CD4-positive, alpha-beta T cell treated with Interleukin-12 subunit alpha and Interleukin-12 subunit beta, for 1 hour (primary cell): Measurements from ENCODE around the gene SLC25A45.
"Not testable (repeated sequence)": the region's sequence is repeated elsewhere in the genome, so short reads cannot be mapped to it uniquely, and the experiment has no call there.

Experiments
- DNase-seq: peaks from one replicate; pipeline ENCODE4 v3.0.0-alpha.2; 2020

The SLC25A45 gene

GRCh38 chr11:65420979-65421793, 38.7 kb upstream of the SLC25A45 start:
- DNase-seq, result peak; percentile 92

GRCh38 chr11:65420506-65420905, 38.1 kb upstream of the SLC25A45 start:
- DNase-seq, result peak; percentile 10

DNA sequence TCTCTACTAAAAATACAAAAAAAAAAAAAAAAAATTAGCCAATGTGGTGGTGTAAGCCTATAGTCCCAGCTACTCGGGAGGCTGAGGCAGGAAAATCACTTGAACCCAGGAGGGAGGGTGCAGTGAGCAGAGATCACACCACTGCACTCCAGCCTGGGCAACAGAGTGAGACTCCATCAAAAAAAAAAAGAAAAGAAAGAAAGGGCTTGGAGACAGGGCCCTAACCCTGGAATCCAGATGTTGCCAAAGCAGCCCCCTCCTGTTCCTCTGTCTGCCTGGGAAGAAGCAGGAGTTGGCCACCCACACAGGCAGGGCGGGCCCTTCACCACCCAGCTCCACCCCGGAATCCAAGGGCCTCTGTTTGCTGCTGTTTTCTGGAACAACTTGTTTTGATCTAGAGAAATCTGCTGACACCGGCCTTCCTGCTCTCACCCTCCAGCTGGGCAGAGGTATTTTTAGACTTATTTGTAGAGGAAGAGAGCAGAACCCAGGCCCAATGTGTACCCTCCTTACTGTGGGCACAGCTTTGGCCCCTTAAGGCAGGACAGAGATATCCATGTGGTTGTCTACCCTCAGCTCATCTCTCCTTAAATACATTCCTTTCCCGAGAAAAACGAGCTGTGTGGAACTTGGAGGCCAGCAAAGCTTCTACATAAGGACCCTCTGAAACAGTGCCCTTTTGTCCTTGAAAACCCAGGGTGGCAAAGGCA, 37.5 kb upstream of the SLC25A45 start:
- DNase-seq, result peak; percentile 84

DNA sequence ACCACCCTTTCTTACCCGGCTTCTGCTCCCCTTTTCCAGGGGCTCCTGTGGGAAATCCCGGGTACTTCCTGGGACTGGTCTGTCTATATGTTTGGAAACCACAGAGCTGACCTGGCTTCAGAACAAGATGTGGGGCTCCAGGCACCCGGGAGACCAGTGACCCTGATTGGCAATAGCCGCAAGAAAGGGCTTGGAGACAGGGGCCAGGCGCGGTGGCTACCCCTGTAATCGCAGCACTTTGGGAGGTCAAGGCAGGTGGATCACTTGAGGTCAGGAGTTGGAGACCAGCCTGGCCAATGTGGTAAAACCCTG, 37.0 kb upstream of the SLC25A45 start:
- no peak for DNase-seq

DNA sequence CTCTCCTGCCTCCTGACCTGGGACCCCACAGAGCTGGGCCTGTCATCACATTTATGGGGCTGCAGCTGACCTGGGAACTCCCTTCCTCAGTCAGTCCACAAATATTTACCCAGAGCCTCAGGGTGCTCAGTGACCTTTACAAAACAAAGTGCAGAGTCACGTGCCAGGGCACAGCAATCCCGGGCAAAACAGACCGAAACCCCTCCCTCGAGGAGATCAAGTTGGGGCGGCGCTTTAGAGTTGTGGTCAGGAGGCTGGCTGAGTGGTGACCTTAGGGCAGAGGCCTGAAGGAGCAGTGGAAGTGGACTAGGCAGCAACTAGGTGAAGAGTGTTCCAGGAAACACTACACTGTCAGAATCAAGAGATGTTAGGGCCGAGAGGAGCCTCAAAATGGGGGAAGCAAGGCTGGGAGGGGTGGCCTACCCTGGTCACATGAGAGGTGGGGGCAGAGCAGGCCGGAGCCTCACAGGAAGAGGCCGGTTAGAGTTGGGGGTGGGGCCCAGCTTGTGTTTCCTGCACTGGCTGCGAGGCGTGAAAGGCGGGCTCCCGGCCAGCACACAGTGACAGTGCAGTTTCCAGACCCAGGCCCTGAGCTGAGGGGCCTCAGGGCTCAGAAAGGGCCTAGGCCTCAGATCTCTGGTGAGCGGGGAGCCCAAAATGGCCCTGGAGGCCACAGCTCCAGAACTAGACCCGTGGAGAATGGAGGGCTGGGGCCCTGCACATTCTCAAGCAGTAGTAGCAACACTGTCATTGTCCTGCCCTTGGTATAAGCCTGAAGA, 36.4 kb upstream of the SLC25A45 start:
- peak; percentile 87 for DNase-seq

- DNase-seq, result no peak
These were observed 35.9 kb upstream of the SLC25A45 start for GRCh38 chr11:65418431-65418680.

DNA sequence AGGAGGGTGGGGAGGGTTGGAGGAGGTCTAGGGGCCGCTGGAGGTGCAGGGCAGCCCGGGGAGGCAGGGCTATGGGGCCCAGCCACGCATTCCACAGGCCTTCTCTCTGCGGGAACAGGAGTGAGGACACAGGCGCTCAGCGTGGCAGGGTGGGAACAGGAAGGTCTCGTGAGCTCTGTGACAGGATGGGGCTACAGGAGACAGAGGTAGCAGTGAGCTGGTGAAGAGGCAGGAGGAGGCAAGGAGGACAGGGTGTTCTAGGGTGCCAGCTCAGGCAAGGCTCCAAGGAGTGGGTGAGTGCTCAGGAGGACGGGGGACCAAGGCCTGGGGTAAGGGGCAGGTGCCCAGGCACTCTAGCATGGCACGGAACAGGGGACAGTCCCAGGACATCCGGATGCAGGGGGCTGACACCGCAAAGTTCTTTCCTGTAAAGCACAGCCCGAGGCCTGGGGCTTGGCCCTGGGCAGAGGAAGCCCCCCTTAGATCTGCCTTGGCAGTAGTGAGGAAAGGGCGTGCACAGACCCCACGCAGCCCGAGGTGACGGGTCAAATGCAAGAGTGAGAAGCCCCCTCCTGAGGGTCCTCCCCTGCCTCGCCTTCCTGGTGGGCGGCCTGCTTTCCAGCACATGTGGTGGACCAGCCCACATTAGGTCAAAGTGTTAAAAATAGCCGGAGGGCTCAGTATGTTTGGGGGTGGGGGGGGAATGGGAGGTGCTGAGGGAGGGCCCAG, 35.4 kb upstream of the SLC25A45 start:
- DNase-seq, result peak; percentile 55

GRCh38 chr11:65416841-65417701, 34.6 kb upstream of the SLC25A45 start:
- DNase-seq, result peak; percentile 40

DNA sequence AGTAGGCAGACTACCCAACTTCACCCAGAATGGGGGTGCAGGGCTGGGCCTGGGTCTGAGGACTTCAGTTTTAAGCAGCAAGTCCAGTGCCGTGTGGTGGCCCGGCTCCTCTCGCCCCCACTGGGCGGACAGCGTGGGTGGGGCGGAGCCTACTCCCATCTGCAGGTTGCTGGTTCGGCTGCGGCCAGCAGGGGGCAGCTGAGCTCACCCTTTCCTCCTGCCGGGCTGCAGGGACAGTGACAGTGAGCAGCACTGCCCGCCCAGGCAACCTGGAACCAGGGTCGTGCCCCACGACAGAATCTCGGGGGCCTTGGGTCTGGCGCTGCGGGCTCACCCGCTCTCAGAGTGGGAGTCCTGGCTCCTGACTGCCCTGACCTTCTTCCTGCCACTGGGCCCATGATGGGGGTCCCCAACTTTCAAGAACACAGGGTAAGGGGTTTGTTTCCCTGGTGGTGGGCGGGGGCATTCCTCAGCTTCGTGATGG, 33.9 kb upstream of the SLC25A45 start:
- peak; percentile 92 for DNase-seq

- no peak for DNase-seq
These were observed 33.3 kb upstream of the SLC25A45 start for GRCh38 chr11:65415499-65416340.

GRCh38 chr11:65414776-65415498, 32.5 kb upstream of the SLC25A45 start:
- no peak for DNase-seq

DNA sequence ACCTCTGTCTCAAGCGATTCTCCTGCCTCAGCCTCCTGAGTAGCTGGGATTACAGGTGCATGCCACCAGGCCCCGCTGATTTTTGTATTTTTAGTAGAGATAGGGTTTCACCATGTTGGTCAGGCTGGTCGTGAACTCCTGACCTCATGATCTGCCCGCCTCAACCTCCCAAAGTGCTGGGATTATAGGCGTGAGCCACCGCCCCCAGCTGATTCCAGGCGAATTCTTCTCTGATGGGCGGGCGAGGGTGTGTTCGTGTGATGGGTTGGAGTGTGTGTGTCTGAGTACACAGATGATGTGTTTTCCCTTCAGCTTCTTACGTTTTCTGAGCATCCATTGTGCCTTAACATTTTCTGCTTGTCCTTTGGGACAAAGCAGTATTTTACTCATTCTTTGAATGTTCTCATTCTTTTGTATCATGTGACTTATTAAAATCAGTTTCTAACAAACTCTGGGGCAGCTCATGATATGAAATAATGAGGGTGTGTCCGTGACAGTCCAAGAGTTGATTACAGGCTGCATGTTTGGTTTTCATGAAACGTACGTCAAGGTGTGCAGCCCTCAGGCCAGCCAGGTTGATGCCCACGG, 30.7 kb upstream of the SLC25A45 start:
- not testable (repeated sequence) for DNase-seq

DNA sequence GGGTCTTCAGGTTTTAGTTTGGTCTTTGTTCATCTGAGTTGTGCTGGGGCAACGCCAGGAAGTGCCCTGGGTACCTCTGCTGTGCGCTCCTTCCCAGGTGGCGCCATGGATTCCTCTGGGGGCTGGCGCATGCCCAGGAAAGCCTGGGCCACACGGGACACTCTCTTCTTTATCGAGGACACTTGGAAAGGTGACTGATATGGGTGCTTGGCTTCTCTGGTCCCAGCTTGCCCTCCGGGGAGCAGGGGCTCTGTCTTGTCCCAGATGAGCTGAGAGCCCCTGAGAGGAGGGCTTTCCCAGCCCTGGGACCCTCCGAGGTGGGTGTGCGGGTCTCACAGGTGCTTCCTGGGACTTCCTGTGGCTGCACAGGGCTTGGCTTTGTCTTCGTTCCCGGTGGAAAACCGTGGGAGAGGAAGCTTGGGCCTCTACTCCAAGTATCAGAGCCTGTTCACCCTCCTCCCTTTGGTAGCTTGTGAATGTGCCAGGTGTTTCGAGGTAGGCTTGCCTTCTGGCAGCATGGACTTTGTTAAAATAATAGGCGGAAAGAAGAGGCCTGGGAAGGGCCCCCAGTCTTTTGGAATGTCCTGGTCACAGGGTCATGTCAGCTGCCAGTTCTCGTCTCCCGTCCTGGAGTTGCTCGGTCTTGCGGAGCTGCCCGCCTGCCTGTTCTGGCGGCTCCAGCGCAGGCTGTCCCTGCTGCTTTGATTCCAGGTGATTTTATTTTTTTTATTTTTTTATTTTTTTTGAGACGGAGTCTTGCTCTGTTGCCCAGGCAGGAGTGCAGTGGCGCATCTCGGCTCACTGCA, 30.0 kb upstream of the SLC25A45 start:
- no peak for DNase-seq

- no peak for DNase-seq
These were observed 29.2 kb upstream of the SLC25A45 start for GRCh38 chr11:65411681-65412070.

DNA sequence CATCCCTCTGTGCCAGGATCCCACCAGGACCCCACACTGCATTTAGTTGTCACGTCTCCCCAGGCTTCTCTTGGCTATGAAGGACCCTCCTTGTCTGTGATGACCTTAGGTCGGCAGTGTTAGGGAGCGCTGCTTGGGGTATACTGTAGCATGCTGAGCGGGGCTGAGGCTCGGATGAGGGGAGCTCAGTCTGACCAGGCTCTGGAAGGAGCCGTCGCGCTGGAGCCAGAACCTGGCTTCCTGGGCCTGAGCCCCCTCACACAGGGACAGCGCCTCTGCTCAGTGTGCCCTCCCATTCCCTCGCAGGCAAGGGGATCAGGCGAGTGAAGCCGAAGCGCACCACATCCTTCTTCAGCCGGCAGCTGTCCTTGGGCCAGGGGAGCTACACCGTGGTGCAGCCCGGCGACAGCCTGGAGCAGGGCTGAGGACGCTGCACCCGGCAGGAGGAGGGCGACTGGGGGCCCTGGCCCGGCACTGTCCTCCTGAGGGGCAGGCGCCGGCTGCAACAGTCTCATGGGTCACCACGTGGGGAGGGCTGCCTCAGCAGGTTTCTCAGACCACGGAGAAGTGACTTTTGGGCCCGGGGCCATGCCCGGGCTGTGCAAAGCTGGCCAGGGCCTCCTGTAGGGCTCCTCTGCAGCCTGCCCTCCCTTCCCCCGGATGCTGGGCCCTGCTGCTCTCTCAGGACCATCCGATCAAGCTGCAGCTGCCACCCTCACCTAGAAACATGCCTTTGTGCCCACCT, 28.7 kb upstream of the SLC25A45 start:
- no peak for DNase-seq

GRCh38 chr11:65404638-65405339, 22.3 kb upstream of the SLC25A45 start:
- DNase-seq, result no peak

GRCh38 chr11:65404210-65404609, 21.8 kb upstream of the SLC25A45 start:
- DNase-seq, result no peak

DNA sequence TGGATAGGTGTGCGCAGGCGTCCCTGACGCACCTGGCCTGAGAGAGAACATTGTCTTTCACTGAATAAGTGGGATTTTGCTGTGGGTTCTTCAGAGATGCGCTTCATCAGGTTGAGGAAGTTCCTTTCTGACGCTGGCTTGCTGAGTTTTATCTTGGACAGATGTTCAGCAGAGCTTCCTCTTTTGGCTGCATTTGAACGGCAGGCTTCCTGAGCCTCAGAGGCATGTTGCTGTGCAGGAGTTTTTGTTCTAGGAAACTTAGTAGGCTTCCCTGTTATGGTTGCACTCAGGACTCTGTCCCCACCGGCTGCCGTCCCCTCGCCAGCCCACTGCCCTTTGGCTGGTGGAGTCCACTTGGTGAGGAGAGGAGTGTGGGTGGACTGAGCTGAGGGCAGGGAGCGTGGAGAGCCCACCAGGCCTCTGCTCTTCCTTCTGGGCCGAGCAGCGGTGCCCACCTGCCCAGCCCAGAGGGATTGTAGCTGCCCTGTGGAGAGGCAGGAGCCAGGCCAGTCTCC, 21.2 kb upstream of the SLC25A45 start:
- DNase-seq, result no peak
